Naive thymus-derived CD8-positive, alpha-beta T cell (primary cell): ENCODE results near the gene PAQR6. TPM values are rescaled to one million over a fixed set of nuclear protein-coding genes. Genes with fewer than 3 reads are reported as not detected.

Source experiments
- polyA plus RNA-seq, 3 donors: library from polyadenylated mRNA; unstranded; fragments of 300-500 nt; fragmentation: Illumina TruSeq; gene quantifications; one replicate each; pipeline ENCODE4 v1.2.3, GENCODE V29; 2021
- total RNA-seq, 8 experiments: library from RNA in 2 of 8; stranded (reverse) in 2 of 8; gene quantifications; one replicate each; pipeline ENCODE4 v1.2.3 and lab custom pipeline; 2021 to 2026

Gene PAQR6
- total and polyA plus RNA-seq, 5 experiments from 2014 or later = 0.15 to 3.0 (median 0.21) TPM

Other genes starting within 250 kb of the PAQR6 start
- 100 to 1,000 TPM; 199 to 218 TPM for gene SSR2, start 227.1 kb downstream of the PAQR6 start, total RNA-seq
- 100 to 1,000 TPM; 345 to 396 (median 347) TPM for gene SSR2, start 227.1 kb downstream of the PAQR6 start, polyA plus RNA-seq
- gene UBQLN4, start 194.3 kb downstream of the PAQR6 start, total RNA-seq = 10 to 100 TPM; 31.6 to 34.8 TPM
- 1 to 10 TPM; 6.9 to 9.7 (median 7.6) TPM for gene UBQLN4, start 194.3 kb downstream of the PAQR6 start, polyA plus RNA-seq
- 10 to 100 TPM; 22.6 to 24.2 TPM for gene LAMTOR2, start 193.3 kb downstream of the PAQR6 start, total RNA-seq
- 100 to 1,000 TPM in 1 of 3 donors, 10 to 100 TPM in 2; 89.1 to 102 (median 96.1) TPM for gene LAMTOR2, start 193.3 kb downstream of the PAQR6 start, polyA plus RNA-seq
- 1 to 10 TPM; 1.1 to 1.3 TPM for gene RAB25, start 186.9 kb downstream of the PAQR6 start, total RNA-seq
- 1 to 10 TPM in 1 of 3 donors, under 1 TPM in 2; 0.81 to 2.0 (median 0.96) TPM for gene RAB25, start 186.9 kb downstream of the PAQR6 start, polyA plus RNA-seq
- gene MEX3A, start 165.6 kb downstream of the PAQR6 start, total RNA-seq = under 1 TPM in 1 of 2 experiments, not detected in 1; 0.38 TPM
- gene MEX3A, start 165.6 kb downstream of the PAQR6 start, polyA plus RNA-seq = not detected
- gene LMNA, start 133.3 kb downstream of the PAQR6 start, total RNA-seq = 1 to 10 TPM; 2.0 to 2.7 TPM
- gene LMNA, start 133.3 kb downstream of the PAQR6 start, polyA plus RNA-seq = 1 to 10 TPM in 1 of 3 donors, under 1 TPM in 2; 0.62 to 4.0 (median 0.75) TPM
- gene SEMA4A, start 94.5 kb downstream of the PAQR6 start, total RNA-seq = 1 to 10 TPM; 1.2 TPM
- gene SEMA4A, start 94.5 kb downstream of the PAQR6 start, polyA plus RNA-seq = 1 to 10 TPM in 1 of 3 donors, under 1 TPM in 2; 0.16 to 1.4 (median 0.22) TPM
- 10 to 100 TPM; 16.8 to 21.4 TPM for gene SLC25A44, start 54.0 kb downstream of the PAQR6 start, total RNA-seq
- 10 to 100 TPM in 1 of 3 donors, 1 to 10 TPM in 2; 6.0 to 16.4 (median 9.7) TPM for gene SLC25A44, start 54.0 kb downstream of the PAQR6 start, polyA plus RNA-seq
- 10 to 100 TPM; 49.1 to 54.8 TPM for gene PMF1, start 35.0 kb downstream of the PAQR6 start, total RNA-seq
- 10 to 100 TPM; 70.8 to 79.9 (median 76.5) TPM for gene PMF1, start 35.0 kb downstream of the PAQR6 start, polyA plus RNA-seq
- 1 to 10 TPM; 6.5 to 7.8 TPM for gene BGLAP, start 5.9 kb downstream of the PAQR6 start, total RNA-seq
- gene BGLAP, start 5.9 kb downstream of the PAQR6 start, polyA plus RNA-seq = under 1 TPM in 1 of 3 donors, not detected in 2; 0.26 TPM
- 10 to 100 TPM; 66.7 to 68.9 TPM for gene SMG5, start 34.8 kb upstream of the PAQR6 start, total RNA-seq
- 10 to 100 TPM in 2 of 3 donors, 1 to 10 TPM in 1; 9.5 to 28.4 (median 11.1) TPM for gene SMG5, start 34.8 kb upstream of the PAQR6 start, polyA plus RNA-seq
- 10 to 100 TPM; 15.0 to 15.6 TPM for gene TMEM79, start 36.3 kb upstream of the PAQR6 start, total RNA-seq
- 1 to 10 TPM; 2.5 to 9.6 (median 4.8) TPM for gene TMEM79, start 36.3 kb upstream of the PAQR6 start, polyA plus RNA-seq
- 10 to 100 TPM; 22.1 to 23.3 TPM for gene GLMP, start 47.6 kb upstream of the PAQR6 start, total RNA-seq
- 10 to 100 TPM; 12.1 to 22.2 (median 17.3) TPM for gene GLMP, start 47.6 kb upstream of the PAQR6 start, polyA plus RNA-seq
- gene VHLL, start 51.3 kb upstream of the PAQR6 start, total RNA-seq = under 1 TPM in 1 of 2 experiments, not detected in 1; 0.78 TPM
- gene VHLL, start 51.3 kb upstream of the PAQR6 start, polyA plus RNA-seq = not detected
- gene CCT3, start 90.2 kb upstream of the PAQR6 start, total RNA-seq = 100 to 1,000 TPM; 142 to 154 TPM
- 100 to 1,000 TPM; 232 to 270 (median 263) TPM for gene CCT3, start 90.2 kb upstream of the PAQR6 start, polyA plus RNA-seq
- not detected for gene TSACC, start 90.5 kb upstream of the PAQR6 start, total RNA-seq
- 1 to 10 TPM in 1 of 3 donors, under 1 TPM in 2; 0.40 to 2.2 (median 0.83) TPM for gene TSACC, start 90.5 kb upstream of the PAQR6 start, polyA plus RNA-seq
- not detected for gene RHBG, start 121.2 kb upstream of the PAQR6 start, total RNA-seq
- gene RHBG, start 121.2 kb upstream of the PAQR6 start, polyA plus RNA-seq = not detected